HG02759 (cell line): Measurements from ENCODE around the gene F12.
"Not testable (repeated sequence)": the region's sequence is repeated elsewhere in the genome, so short reads cannot be mapped to it uniquely, and the experiment has no call there.

Source experiments
- ATAC-seq: cut with Tn5 transposase; IDR thresholded peaks from one replicate; pipeline ENCODE4 v1.9.1; 2021; ENCODE audit warnings: mild to moderate bottlenecking, moderate library complexity; ENCODE audit not compliant: unreplicated experiment

F12 gene

DNA sequence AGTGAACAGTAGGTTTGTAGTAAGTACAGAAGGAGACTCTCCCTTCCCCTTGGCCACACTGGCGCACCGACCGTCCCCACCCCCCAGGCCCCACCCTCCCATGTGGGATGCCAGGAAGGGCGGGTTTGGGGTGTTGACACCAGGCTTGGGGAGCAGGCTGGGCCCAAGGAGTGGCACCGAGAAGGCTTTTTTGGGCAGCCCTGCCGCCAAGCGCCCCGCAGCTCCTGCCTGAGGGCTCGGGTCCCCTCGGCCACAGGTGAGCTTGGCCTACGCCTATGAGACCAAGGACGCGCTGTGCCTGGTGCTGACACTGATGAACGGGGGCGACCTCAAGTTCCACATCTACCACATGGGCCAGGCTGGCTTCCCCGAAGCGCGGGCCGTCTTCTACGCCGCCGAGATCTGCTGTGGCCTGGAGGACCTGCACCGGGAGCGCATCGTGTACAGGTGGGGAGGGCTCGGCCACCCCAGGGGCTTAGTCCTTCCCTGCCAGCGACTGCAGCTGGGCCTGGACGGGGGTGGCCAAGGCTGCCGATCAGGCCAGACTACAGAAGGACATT, 24.4 kb upstream of the F12 start:
- no peak for ATAC-seq

- ATAC-seq: no peak
These were observed 23.7 kb upstream of the F12 start for GRCh38 chr5:177432839-177433657.

DNA sequence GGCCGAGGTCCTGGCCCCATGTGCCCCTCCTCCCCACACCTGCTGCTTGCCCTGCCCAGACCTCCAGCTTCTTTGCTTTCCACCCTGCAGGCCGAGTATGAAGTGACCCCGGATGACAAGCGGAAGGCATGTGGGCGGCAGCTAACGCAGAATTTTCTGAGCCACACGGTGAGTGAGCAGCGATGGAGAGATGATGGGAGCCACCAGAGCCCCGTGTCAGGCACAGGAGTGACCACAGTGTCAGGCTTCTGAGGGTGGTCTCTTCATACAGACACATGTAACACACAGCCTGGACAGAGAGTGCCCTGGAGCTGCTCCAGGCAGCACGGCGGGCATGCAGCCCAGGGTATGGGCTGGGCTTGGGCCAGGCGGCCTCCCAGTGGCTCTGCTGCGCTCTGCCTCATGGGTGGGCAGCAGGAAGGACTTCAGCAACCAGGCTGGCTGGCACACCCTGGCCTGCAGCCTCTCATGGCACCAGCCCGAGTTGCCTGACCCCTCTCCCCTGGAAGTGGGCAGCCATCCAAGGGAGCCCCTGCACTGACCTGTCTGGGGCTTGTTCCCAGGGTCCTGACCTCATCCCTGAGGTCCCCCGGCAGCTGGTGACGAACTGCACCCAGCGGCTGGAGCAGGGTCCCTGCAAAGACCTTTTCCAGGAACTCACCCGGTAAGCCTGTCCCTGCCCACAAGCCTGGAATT, 22.9 kb upstream of the F12 start:
- no peak for ATAC-seq

- ATAC-seq: peak; percentile 56
These were observed 22.2 kb upstream of the F12 start for GRCh38 chr5:177431317-177432142.

- ATAC-seq: no peak
These were observed 21.6 kb upstream of the F12 start for GRCh38 chr5:177430972-177431316.

DNA sequence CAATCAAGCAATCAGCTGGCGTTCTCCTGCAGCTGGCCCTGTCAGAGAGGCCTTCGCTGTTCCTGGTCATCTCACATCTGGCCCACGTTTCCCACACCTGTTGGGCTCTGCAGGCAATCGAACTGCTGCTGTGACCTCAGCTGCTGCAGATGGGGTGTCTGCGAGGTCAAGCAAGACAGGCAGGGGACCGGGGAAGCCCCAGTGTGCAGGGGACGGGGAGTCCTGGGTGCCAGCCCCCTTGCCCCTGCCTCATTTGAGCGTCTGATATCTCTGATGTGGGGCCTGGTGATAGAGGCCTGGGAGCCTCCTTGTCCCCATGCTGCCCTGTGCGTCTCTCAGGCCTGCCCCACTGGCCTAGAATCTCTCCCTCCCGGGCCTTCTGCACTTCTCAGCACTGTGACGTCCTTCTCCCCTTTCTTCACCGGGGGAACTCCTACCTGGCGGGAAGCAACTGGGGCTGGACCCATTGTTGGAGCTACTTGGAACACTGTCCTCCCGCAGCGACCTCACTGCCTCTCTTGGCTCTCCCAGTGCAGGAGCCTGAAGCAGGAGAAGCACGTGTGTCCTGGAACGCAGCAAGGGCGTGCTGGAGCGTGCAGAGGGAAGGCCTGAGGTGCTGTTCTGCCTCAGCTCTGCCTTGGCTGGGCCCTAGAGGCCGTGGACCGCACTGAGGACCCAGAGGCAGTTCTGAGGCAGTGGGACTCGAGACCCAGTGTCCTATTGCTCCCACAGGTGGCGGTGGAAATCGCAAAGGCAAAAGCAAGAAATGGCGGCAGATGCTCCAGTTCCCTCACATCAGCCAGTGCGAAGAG, 21.0 kb upstream of the F12 start:
- ATAC-seq: no peak

DNA sequence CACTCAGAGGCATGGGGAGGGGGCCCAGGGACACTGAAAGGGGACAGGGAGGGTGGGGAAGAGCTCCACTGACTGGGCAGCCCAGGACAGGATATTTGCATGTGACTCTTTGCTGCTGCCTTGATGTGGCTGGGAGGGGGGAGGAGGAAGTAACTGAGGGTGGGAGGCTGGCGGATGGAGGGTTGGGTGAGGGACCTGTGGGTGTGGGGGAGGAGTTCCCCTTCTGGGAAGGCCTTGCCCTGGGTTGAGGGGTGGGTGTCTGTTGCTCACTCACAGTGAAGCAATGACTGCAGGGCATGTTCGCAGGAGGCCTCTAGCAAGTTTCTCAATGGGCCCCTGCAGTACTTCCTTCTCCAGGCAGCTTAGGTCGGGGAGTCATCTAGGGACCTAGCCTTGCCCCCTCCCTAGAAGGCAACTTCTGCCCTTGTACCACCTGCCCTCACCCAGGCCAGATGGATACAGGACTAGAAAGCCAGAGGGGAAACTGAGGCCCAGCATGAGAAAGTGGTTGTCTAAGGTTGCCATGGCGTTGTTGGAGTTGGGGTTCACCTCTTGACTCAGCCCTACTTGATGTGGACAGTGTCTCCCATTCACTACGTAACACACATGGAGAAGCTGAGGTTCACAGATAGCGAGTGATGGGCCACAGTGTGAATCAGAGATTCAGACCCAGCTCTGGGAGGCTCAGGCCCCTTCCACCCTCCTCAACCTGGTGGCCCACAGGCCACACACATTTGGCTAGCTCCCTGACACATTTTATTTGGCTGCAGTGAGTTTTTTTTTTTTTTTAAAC, 20.1 kb upstream of the F12 start:
- no peak for ATAC-seq

- ATAC-seq: no peak
These were observed 19.3 kb upstream of the F12 start for GRCh38 chr5:177428574-177429217.

DNA sequence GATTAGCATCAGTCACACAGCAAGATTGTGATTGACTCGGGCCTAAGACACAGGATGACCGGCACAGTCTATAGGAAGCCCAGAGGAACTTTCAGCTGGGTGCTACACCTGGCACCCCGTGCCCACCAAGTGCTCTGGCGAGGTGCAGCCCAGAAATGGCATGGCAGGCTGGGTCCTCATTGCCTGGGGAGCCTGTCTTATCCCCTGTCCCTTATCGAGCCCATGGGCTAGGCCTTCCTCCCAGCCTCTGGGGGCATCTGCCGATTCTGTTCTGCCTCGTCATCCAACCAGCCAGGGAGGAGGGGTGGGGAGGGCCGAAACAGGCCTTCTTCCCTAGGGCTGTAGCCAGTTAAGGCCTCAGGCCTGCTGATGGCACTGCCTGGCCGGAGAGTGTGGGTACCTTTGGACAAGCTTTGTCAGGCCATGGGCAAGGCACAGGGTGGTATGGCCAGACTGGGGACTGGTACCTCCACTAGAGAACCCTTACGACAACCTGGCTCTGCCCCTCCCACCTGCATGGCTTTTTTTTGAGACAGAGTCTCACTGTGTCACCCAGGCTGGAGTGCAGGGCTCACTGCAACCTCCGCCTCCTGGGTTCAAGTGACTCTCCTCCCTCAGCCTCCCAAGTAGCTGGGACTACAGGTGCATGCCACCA, 18.7 kb upstream of the F12 start:
- ATAC-seq: no peak

DNA sequence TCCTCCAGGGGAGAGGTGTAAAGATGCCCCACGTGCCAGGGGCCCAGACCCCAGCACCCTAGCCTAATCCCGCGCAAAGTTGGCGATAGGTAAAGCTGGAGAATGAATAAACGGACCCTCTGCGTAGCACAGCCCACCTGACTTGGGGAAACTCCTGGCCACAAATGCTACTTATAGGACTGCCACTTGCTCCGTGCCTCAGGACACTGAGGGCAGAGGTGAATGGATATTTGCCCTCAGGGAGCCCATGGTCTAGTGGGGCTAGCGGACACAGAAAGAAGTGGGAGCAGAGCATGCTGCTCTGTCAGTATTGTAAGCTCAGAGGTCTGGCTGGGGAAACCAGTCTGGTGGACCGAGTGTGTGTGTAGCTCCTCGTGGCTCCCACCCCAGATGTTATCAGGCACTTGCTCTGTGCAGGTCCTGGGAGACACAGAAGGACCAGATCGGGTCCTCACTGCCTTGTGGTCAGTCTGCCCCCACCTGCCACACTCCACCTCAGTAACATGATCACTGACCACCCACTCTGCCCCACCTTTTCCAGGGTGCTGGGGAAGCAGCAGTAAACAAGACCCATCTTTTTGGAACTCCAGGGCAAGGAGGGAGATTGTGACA, 18.0 kb upstream of the F12 start:
- no peak for ATAC-seq

GRCh38 chr5:177426566-177427210, 17.3 kb upstream of the F12 start, which contains the start of gene GRK6:
Gene GRK6, plus strand, starts transcription at chr5:177426676. Its CDS starts 170 bp downstream, at chr5:177426846.
- peak; percentile 10 for ATAC-seq

DNA sequence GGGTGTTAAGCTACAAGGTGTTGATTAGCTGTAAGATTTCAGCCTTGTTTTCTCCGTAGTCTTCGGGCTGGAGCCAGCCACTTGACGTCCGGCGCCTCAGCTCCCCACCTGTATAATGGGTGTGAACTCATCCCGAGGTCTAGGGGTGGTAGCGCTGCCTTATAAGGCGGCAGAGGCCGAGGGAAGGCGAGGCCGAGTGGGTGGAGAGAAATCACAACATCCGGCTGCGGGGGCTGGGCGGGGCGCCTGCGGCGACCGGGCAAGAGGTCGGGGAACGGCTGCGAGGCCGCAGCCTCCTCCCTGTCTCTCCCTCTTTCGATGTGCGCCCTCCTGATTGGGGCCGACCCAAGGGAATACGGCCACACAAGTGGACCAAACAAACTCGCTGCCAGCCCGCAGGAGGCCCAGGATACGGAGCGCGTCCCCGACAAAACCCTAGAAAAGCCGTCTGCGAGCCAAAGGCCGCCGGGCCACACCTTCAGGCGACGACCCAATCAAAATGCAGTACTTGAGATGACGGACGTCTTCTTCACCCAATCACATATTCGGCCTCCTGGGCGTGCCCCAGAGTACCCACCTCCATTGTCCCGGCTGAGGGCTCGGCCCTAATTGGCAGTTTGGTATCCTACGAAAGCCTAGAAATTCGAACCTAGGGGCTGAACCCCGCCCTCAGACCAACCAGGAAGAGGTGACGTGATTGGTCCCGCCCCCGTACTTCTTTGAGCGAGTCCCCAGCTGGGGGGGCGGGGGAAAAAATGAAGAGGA, 16.6 kb upstream of the F12 start:
- peak; percentile 78 for ATAC-seq

- ATAC-seq: no peak
These were observed 15.9 kb upstream of the F12 start for GRCh38 chr5:177425196-177425800.

DNA sequence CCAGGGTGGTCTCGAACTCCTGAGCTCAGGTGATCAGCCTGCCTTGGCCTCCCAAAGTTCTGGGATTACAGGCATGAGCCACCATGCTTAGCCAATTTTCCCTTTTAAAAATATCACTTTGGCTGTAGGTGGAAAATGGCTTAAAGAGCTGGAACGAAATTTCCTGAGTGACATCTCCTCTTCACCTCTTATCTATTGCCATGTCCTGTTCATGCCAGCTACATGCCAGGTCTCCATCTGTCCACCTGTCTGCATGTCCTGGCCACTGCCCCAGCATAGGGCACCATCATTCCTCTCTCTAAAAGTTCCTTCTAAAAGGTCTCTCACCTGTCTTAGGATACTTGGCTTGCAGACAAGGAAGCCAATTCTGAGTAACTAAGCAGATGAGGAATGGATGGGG, 14.3 kb upstream of the F12 start:
- ATAC-seq: no peak

GRCh38 chr5:177421062-177421798, 11.9 kb upstream of the F12 start:
- no peak for ATAC-seq

DNA sequence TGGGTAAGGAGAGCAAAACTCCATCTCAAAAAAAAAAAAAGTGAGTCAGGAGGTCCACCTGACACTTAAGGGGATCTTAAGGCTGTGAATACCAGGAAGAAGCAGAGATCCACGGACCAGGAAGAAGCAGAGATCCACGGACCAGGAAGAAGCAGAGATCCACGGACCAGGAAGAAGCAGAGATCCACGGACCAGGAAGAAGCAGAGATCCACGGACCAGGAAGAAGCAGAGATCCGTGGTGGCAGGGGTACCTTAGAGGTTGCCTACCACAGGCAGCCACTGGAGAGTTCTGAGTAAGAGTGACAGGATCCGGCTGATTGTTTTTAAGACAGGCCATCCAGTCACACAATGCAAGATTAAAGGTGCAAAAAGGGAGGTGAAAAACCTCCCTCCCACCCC, 11.1 kb upstream of the F12 start:
- not testable (repeated sequence) for ATAC-seq
